EH (cell line): ENCODE data around the gene KCNMA1.

Source experiments
- DNase-seq: peaks from one replicate; pipeline ENCODE4 v3.0.0-alpha.2; 2015; ENCODE audit warnings: low read depth

Gene KCNMA1

DNA sequence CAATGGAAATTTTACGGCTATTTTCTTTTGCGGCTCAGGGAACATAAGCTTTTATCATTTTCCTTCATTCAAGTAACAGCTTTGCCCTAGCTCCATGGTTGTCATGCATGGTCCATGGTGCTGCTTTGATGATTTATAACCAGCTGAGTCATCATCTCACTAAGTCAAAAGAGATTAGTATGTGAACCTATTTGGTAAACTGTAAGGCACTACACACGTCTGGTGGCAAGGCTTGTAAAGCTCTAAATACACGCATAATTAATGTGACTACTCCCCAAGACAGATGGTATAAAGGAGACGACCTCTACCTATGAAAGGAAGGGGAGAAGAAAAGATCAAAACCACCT lies 340.2 kb downstream of the KCNMA1 start:
- DNase-seq = peak; percentile 71

DNA sequence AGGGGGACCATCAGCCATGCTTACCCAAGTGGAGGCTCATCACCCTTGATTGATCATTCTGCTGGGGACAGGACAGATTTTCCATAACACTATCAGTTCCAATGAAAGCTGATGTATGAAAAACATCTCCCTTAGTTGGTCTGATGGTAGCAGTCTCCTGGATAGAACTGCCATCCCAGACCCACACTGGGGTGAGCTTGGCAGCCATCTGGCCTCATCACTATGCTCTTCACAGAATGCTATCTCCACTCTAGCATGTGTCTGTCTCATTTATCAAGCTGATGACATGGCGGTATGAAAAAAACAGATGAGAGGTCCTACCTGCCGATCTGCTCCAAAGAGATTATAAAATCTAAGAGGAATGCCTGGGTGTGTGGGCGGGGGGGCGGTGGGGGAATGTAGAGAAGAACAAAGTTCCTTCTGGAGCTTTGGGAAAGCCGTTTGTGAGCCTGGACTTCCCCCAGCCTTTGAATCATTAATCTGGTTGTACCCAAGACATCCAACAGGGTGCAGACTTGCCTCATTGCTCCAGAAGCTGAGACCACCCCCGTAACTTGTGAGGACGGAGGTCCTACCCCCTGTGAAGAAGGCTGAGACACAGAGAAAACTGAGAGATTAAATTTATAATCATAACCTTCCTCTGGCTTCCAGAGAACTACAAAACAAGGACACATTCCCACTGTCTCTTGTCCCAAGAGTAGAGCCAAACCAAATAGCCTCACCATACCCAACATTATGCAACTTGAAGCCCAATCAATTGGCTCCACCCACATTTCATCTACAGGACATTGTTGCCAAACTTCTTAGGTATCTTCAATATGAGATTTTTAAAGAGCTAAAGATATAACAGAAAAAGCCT lies 340.8 kb downstream of the KCNMA1 start:
- no peak for DNase-seq

DNA sequence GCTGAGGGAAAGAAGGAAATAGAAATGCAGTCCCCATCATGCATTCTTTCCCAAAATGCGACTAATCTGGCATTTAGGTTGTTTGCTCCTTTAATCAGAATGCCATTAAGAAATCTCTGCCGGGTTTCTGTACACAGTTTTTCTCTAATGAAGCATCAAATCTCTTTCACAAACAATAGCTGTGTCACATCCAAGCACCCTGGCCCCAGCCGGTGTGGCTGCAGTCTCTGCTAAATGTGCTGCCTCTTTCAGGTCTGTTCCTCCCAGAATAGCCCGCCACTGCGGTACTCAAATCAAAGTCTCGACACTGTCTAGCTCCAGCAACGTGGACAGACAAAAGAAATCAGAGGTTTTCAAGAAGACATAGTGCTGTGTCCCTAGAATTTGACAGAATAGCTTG lies 343.8 kb downstream of the KCNMA1 start:
- DNase-seq = peak; percentile 34

DNA sequence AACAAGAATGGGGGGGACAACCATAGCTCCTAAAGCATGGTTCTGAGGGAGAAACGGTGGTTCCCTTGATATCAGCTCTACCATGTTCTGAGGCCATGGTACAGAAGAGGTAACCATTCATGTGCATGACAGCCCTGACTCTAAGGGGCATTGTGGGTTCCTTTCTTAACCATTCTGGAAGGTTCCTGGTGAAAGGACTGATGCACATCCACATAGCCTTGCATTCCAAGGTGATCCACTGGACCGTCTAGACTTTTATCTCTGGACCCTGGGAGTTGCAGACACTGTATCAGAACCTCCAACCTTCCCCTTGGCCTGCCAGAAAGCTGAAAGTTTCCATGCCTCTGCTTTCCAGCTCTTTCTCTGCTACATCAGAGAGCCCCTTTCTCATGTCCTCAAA lies 344.3 kb downstream of the KCNMA1 start:
- no peak for DNase-seq

DNA sequence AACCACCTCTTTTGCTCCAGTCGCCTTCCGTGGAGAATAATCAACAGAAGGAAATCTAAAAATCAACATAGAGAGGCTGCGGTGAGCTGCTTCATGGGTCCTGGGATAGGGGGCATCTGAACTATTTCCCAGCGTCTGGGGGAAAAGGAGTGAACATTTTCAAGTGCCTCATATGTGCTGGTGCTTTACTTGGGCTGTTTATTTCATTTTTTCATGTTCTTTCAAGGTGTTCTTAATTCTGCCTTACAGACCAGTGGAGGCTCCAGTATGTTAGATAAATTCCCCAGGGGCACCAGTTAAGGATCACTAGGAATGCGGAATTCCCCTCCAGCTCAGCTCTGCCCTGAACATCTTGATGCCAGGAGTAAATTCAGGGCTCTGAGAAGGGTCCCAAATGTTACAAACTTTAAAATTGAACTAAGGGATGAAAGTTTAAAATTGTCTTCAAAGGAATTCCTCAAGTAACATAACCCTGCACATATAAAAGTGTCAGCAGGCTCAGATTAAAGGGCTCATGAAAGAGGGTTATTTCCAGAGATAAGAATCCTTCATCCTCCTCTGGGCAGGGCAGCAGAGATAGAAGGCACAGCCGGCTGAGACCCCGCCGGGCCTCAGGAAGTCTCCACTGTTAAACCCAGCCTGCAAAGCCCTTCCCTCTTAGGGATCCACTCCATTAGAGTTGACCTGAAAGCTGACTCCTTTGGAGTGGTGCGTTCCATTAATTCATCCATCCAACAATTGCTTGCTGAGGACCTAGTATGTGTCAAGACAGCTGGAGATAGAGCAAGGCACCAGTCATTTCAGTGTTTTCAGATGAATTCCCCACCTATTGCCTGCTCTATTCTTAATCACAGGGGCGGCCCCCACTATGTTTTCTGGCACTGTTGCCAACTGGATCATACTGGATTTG lies 345.8 kb downstream of the KCNMA1 start:
- DNase-seq = peak; percentile 50

DNA sequence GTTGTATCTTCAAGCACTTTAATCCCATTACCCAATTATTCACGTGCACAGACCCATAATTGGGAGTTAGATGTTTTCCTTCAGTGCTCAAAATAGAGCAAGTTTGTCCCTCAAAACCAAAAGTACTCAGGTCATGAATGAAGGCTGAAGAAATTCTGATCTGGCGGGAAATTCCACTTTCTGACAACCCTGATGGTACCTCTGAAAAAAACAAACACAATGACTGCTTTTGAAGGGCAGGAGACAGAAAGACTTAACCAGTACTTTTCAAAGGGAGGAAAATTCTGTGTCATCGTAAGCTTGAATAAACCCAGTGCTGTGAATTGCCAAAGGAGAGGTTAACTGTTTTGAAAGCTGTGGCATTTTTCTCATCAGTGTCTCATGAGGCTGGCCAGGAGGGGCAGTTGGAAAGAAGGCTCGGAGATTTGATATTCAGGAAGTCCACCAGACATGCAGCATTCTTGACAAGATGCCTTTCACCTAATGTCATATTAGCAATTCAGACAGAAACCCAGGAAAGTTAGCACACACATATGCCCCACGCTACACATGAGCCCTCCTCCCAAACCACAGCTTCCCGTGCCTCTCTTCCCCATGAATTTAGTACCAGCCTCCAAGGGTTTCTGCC lies 347.0 kb downstream of the KCNMA1 start:
- peak; percentile 99 for DNase-seq

DNA sequence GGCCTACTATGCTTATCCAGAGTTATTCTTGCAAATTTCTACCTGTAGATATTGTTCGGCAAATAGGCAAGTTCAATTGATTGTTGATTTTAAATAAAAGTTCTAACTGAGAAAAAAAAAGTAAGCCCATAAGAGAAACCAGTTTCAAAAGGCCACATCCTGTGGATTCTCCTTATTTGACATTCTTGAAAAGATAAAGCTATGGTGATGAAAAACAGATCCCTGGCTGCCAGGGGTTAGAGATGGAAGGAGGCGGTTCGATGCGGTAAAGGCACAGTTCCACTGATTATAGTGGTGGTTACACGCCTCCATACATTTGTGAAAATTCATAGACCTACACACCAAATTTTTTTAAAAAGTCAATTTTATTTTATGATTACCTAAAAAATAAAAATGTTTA lies 347.8 kb downstream of the KCNMA1 start:
- peak; percentile 34 for DNase-seq

DNA sequence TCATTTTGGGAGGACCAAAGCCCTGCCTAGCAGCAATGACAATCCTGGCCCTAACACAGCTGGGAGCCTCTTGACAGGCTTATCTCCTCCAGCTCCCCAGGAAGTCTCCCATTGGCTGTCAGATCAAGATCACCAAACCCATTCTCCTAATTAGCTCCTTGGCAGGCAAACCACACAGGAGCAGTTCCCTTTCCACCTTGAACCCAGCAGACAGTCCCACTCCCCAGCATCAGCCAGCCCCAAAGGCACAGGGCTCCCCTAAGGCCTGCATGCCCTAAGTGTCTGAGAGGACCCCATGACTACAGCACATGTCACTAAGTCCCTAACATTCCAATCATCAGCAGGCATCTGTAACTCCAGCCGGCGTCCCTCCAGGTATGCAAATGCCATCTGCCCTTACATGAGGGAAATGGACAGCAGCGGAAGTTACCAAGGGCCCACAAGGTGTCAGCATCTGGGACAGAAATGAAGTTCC lies 348.5 kb downstream of the KCNMA1 start:
- DNase-seq = no peak

DNA sequence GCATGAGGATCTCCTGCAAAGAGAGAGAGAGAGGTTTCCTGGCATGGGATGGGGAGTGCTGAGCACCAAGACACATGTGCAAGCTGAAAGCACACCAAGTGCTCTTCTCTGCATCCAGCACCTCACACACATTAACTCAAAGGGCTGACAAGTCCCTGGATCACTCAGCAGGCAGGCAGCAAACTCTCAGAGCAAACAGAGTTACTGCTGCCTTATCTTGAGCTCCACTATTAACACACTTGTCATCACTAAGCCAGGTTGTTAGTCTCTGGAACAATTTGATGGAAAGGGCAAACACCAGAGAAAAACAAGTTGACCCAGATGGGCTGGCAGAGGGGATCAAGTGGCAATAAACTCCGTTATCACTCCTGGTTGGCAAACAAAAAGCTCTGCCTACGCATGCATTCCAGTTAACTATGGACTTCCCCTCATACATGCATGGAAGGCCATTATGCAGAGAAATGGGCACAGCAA lies 349.9 kb downstream of the KCNMA1 start:
- no peak for DNase-seq

DNA sequence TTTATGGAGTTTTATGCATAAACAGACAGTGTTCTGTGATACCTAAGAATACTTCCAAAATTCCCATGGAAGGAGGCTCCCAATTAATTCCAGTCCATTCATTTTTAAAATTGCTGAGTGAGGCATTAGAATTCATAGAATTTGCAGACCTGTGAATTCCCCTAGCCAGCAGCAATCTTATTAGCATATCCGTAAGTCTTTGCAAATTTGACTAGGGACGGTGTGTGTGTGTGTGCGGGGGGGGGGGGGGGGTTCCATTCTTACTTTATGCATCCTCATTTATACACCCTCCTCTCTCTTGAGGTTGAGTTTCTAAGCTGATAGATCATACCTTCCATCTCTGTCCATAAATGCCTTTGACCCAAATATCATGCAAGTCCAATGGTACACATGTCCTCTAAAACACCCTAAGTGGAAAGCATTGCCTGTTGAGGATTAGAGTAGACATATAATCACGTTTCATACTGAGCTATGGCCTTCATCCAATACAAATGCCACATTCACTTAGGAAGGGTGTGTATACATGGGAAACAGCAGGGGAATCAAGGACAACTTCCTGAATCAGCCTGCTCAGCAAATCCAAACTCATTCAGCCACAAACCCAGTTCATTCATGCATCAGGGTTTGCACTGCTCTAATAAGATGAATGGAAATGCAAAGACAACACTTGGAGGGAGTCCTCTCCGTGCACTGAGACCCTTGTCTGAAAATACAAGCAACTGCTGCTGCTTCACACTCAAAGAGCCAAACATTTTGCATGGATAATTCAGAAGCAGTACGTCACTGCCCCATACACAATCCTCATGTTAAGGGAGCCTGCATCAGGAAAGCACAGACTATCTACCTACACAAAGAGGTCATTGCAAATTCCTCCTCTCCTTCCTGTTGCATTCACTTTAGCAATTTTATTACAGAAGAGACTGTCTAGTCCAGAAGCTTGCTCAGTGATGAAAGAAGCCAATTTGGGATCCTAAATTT lies 350.8 kb downstream of the KCNMA1 start:
- peak; percentile 28 for DNase-seq

DNA sequence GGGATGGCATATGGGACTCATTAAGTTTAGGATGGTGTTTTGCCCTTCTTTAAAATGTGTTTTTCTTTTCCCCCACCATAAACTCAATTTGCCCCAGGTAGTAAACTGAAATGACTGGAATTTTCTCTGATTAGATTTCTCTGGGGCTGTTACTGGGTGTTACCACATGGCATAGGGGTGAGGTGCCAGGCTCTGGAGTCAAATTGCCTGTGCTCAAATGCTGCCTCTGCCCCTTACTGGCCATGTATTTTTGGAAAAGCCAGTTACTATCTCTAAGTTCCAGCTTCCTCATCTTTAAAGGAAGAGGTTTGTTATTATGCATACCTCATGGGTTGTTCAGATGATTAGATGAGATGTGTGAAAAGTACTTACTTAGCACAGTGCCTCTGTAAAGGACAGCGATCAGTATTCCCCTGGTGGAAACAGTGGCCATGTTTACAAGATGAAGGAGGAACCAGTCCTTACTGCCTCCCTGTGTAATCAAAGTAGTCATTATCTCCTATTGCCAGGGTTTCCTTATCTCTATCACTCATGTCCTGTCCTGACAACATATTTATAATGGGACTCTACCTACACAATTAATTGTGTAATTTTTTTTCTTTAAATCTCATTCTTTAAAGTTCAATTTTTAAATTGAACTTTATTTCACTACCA lies 352.0 kb downstream of the KCNMA1 start:
- no peak for DNase-seq

DNA sequence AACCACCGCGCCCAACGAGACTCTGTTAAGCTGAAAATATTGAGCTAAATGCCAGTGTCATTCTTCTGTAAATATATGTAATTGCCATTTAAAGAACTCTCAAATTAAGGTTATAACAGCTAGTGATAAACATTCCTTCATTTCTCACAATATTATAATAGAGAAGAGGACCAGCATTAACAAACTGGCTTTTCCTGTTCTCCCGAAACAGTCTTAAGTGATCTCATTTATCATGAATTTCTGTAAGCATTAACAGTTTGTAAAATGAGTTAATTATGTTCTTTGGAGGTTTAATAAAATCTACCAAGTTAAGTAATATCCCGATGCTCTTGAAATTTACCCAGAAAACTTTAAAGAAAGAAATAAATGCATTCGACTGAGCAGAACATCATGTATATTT lies 352.8 kb downstream of the KCNMA1 start:
- DNase-seq = no peak

DNA sequence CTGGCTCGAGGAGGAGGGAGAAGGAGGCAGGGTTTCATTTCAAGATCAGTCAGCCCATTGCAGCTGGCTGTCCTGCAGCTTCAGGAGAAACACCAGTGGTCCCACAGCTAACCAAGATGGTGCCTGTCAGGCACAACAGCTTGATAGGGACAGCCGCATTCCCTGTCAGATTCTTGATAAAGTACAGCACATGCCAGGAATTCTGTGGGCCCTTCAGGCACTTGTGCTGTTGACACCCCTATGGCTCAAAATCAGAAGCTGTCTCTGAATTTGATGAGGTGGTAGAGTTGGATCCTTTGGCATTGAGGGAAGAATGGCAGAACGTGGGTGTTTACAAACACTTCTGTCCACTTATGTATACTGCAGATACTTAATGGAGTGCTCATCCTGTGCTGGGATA lies 354.3 kb downstream of the KCNMA1 start:
- DNase-seq = no peak

DNA sequence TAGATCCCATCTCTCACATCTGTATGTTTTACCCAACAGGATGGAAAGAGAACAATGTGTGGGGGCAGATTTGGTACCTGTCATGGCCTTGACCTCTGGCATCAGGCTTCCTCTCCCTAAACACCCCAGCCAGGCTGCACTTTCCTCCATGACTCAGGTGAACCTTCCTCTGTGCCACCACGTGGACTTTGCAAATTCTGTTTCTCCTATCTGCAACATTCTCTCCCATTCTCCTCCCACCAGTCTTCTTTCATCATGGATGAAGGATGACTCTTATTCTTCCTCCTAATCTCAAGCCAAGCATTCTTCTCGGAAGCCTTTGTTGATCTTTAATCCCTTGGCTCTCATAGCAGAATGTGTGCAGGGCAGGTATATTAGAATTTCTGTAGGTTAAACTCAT lies 355.4 kb downstream of the KCNMA1 start:
- no peak for DNase-seq

DNA sequence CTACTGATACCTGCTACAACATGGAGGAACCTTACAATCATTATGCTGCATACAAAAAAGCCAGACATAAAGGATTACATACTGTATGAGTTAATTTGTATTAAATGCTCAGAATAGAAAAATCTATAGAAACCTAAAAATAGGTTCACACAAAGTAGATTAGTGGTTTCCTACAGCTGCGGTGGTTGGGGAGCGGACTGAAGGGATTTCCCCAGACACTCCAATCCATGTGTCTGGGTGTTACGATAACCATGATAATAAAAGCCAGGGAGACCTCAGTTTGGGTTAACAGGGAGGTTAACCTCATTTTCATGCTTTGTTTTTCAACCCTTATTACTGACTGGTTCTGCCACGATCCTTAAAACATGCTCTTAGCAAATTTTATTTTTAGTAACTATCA lies 355.9 kb downstream of the KCNMA1 start:
- no peak for DNase-seq

DNA sequence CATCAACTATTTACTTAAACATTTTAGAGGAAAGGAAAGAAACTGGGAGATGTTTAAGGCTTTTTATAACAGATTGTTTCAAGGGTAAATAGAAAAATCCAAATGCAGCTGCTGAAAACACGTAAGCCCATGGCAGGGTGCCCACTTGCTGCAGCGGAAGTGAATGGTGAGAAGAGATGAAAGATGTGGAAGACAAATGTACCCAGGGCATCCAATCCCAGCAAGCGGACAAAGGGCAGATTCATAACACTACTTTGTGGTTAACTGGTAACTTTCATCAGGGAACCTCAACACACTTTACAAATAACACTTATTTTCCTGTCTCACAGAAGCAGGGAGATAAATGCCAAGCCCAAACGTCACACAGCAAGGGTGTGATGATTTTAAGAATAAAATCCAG lies 358.4 kb downstream of the KCNMA1 start:
- peak; percentile 21 for DNase-seq

DNA sequence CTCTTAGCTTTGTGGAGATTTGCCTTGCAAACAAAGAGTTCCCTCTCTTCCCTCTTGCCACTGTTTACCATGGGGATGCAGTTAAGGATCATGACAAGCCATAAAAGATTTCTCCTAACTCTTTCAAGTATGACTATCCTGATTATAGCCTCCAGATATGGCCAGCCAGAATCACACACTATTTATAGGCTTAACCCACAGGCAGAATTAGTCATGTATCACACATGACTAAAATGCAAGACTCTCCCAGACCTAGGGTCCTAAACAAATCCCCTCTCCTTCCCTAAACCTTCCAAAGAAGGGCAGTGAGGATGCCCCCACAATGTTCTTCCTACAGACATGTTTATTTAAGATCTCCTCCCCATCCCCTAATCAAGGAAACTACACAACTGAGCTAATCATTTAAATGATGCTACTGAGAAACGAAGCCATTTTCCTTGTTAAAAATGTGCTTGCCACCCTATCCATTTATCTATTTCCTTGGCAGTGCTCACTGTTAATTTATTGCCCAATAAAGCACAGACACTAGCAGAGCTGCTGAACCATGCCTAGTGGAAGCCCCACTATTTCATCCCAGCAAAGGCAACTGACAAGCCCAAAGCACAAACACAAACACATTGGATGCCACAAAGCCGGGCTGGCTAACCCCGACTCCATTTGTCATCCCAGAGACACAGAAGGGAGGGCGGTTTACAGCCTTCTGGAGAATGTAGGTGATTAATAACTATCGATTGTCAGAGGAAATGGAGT lies 363.4 kb downstream of the KCNMA1 start:
- DNase-seq = peak; percentile 93

DNA sequence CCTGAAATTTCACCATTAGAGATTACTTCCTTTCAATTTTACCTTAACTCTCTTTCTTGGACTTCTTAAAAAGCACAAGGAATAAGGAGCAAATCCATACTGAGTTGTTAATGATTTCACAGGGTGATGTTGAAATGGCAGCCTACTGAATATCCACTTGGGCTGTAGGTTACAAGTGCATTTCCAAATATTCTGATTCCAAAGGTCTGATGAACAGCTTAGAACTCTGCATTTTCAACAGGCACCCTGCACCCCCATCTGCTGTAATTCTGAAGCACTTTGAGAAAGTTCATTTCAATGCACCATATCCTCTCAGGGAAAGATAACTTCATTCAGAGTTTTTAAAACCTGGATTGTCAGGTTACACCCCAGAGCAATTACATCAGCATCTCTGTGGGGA lies 368.4 kb downstream of the KCNMA1 start:
- no peak for DNase-seq

DNA sequence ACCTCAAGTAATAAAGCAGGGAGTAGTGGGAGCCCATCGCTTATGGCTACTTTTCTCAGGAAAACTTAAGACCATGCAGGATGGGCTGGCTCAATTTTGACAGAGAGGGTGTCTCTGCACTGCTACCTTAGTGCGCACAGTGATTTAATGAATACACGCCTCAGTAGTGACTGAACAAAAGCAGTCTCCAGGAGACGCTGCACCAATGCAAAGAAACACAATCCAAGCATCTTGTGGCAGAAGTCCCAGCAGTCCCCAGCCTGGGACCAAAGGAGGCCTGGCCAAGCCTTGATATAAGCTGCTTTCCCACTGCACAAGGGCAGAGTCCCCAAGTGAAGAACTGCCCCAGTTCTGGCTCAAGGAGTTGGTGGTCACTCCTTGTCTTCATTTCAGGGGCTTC lies 368.9 kb downstream of the KCNMA1 start:
- no peak for DNase-seq
